Cortex of kidney (tissue), 1 donor: Measurements from ENCODE around the gene SNCA.

Experiments used
- DNase-seq: peaks from one replicate; lab custom pipeline; 2025; lab: John Stamatoyannopoulos, UW

The SNCA gene

DNA sequence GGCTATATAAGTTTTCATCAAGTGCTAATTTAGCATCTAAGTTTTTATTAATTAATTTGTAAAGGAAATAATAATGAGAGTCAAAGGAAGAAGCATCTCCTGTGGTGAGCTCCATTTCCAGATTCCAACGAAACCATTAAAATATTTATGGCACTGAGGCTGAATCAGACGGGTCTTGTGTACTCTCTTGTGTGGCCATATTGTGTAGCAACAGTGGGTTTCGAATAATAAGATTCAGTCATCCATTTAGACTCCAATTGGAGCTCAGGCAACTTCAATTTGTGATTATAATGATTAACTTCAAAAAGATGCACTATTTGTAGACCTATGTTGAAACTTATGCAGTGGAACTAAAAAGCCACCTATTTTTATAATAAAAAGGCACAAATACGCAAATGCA lies 82.4 kb downstream of the SNCA start:
- DNase-seq = no peak

DNA sequence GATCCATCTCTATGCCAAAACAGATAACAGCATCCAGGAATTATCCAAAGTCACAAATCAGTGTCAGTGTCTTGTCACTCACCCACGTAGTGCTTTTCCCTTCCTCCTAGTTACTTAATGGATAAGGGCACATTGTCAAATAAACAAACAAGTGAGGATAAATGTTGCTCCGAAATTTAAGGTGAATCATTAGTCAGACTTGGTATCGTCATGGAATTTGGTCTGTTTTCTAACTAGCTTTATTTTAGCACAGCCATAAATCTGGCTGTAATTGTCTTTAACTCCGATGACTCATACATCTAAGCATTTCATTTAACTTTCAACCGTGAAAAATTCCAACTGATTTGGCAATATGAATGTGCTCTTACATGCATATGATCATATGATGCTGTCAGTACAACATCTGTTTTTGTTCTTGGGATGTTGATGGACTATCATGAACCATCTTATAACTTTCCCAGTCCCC lies 83.3 kb downstream of the SNCA start:
- DNase-seq = no peak

DNA sequence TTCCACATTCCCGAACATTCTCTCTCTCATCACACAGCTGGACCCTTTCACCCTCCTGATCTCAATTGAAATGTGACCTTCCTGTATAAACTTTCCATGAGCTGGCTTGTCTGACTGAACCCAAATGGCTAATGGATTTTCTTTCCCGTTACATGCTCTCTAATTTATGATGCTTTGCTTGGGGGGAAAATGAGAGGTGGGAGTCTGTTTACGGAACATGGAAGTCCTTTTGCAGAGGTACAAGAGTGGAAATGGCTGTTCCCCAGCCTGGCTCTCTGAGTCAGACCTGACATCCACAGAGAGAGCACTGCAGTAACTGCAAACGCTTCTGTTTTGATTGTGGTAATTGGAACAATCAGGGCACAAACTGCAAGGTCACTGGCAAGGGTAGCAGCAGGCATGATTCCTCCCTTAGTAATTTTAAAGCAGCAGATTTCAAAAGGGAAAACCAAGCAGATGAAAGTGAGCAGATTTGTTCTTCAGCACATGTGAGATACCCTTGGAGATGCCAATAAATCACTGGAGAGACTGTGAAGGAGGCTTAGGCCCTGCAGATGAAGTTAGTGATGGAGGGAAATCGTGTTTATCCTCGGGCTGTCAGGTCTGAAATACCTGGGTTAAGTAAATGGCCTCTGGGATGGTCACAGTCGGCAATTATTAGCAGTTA lies 83.9 kb downstream of the SNCA start:
- no peak for DNase-seq

DNA sequence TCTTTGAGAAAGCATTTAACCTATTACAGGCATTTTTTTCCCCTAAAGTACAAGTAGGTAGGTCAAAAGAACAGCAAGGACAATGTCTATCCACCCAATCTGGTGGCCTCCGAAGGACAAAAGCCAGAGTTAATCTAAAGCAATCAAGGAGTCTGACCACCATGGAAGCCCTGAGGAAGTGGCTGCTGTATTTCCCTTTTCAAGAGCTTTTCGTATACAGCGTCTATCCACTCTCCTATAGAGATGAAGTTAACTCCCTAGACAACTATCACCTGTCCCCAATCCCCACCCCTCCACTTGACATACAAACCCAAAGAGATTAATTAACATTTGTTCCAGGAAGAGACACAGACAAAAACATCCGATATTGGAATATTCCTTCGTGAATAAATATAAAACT lies 85.5 kb downstream of the SNCA start:
- no peak for DNase-seq

DNA sequence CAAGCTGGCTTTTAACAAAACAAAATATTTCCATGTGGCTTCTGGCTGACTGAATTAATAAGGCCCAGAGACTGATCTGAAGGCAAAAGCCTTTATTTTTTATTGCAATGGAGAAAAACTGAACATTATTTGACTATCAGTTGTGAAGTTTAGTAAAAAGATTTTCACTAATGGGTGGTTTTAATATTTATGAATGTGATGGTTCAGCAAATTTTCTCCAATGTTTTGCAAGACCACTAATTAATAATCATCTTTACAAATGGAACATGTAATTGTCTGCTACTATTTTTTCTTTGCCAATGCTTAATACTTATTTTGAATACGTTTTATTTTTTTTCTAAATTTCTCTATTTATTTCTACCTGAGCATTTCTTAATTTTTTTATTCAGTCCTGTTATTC lies 90.6 kb downstream of the SNCA start:
- no peak for DNase-seq

DNA sequence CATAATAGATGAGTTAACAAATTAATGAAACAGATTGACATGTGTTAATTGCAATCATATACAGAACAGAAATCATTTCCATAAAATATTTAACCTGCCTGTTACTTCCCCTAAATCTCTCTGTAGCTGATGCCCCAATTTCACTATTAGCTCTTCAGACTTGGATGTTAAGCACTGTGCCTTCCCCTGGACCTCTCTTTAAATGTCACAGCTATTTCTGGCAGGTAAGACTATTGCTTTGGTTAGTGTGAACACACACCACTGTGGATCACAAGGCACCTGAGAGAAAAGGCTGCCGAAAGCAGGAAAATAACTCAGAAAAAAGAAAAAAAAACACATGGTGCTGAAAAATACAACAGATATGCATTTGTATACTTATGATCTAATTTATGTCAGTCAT lies 91.3 kb downstream of the SNCA start:
- DNase-seq = no peak

DNA sequence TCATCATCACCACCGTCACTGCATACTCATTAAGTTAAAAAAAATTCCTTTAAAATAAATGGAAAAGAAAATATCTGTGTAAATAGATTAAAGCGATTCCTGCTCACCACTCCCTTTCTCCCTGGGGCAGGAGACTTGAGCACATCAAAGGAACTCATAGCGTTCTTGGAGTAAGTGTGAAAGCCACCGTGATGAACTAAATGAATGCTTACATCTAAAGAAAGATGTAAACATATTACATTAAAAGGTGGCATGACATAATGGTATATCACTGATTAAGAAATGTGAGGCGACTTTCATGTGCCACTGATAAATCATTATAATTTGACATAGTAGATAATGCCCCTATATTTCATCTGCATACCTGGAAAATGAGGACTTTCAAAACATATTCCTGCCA lies 92.0 kb downstream of the SNCA start:
- DNase-seq = no peak

DNA sequence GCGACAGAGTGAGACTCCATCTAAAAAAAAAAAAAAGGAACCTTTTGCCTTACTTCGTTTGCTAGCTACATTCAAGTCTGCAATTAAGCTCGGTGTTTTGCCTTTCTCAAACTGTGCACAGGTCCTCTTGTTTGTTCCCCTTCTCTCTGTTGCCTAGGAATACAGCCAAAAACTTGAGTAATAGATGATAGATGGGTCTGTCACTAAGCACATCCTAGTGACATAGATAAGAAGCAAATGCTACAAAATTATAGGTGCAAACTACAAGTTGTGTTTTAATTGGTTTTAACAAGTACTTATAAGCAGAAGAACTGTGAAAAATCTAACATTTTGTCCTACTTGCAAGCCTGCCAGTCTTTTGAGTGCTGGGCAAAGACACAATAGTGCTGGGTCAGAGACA lies 95.2 kb downstream of the SNCA start:
- DNase-seq = no peak

DNA sequence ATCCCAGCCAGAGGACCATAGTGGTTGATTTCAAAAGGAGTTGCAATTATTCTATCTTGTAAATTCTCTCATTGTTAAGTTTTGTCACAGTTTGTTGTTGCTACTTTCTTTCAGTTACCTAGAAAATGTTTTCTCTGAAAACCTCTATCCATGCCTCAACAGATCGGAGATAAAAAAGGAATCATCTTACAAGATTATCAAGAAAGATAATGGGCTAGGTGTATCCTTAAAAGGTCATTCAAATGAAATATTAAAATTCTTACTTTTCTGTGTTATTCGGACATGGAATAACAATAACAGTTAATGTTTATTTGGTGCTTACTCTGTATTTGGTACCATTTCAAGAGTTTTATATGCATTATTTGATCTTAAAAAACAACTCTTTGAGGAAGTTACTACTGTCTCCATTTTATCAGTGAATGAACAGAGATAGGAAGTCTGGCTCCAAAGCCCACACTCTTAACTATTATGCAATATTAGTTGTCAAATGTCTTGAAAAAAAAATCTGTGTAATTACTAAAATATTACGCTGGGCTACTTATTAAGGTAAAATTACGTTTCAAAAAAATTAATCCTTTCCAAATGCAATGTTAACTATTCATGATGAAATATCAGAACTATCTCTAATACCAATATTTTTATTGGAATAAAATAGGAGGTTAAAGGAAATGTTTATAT lies 97.5 kb downstream of the SNCA start:
- no peak for DNase-seq

DNA sequence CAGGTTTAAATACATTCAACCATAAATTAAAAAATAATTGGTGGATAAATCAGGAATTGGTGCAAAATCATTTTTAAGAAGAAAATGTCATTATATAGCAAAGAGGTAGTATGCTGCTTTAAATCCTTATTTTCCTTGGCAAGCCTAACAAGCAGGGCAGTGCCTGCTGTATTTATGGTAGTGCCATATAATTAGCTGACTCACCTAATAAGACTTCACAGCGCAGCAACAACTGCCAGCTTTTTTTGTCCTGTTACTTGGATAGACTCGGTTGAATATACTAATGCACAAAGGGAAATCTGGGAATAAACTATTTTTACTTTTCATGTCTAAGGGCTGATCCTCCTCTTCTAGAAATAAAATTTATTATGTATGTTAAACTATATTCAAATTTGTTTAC lies 99.1 kb downstream of the SNCA start:
- no peak for DNase-seq

DNA sequence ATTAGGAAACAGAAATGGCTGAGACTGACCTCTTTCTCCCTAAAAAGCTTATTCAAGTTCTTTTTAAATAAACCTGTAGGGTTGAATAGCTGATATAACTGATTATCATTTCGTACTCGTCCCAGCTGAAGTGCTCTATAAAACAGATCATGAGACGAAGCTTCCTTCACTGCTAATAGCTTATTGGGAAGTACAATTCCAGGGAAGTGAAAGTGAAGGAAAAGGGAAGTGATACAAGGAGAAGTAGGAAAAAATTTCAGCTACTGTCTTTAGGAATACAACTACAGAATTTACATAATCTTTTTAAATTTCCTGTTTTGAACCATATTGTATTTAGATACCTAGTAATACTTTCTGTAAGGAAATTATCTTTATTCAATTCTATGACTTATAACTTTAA lies 103.0 kb downstream of the SNCA start:
- DNase-seq = no peak

DNA sequence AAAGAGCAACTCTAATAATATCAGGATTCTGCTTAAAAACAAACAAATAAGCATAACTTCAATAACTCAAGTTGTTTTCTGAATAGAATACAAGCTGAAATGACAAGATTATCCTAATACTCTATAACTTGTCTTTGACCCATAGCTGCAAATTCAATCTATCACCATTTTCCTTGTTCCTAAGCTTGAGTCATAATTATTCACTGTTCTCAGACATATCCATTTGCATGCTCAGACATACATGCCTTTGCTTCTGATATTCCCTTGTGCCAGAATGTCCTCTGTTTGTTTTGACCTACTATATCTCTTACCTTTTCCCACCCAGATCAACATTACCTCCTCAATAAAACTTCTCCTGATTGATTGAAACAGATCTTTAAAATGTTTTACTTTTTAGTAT lies 109.7 kb downstream of the SNCA start:
- DNase-seq = no peak

DNA sequence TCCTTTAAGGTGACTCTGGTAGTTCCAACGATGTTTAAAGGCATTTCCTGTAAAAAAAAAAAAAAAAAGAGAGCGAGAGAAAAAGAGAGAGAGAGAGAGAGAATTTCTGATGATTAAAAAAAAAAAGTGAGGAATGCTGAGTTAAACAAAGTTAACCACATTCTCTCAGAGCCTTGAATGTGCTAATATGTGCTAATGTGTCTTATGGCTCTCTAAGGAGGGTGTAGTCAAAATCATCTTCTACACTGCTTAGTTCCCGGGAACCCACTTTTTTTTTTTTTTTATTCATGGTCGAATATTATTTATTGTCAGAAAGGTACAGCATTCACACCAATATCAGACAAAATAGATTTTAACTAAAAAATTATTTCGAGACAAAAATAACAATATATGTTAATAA lies 111.7 kb downstream of the SNCA start:
- DNase-seq = no peak

DNA sequence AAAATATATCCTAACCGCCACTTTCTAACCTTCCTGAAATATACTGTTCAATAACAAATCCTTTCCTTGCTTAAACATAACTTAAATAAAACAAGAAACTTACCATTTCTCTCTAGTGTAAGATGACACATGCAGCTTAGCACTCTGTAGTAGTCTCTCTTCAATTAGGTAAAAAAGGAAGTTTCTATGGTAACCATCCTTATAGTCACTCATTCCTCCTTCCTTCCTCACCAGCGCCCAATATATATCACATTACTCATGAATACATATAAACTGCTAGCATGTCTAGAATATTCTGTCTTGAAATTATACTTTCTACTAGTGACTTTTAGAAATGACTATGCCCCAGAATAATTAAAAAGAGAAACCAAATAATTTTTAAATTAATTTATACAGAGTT lies 112.2 kb downstream of the SNCA start:
- DNase-seq = no peak

DNA sequence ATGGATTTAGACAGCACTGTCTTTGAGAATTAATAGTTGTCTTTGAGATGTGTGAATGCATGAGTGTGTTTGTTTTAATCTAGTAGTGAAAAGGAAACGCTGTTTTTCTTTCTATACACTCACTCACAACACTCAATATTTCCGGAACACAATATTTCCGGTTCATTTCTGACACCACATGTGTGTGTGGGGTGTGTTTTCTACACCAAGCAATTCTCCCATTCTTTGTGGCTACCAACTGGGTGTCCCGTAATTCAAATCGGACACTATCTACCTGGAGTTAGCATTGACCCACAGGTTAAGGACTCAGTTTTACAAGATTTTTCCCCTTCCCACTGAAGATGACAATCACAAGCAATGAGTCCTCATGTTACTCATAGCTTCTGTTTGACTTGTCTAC lies 113.9 kb downstream of the SNCA start:
- DNase-seq = no peak

DNA sequence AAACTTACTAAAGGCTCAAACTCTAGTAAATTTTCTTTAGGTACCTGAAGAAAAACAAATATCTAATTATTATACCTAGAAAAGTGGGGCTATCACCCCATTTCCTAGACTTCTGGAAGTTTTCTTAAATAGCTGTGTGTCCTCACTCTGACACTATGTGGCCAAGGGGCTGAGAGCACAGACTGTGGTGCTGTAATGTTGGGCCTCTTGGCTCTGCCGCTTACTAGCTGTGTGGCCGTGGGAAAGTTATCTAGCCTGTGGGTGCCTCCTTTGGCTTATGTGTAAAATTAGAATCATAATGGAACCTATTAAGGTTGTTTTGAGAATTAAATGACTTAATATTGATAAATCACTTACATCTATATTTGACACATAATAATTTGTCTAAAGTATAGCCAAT lies 114.4 kb downstream of the SNCA start:
- DNase-seq = no peak

DNA sequence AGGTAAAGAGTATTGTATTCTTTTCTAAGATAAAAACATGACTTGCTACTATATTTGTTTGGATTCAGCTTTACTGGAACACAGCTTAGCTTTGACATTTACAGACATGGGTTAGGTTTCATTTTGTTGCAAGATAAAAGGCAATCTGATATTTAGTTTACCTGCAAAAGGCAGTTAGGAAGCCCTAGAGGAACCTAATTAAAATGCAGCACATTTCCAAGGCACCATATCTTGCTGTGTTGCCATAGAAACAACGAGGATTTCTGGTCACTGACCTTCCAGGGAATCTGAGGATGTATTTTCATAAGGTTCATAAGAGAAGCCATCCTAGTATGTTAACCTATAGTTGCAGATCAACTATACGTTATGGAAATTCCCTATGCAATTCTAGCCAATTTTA lies 116.0 kb downstream of the SNCA start:
- DNase-seq = no peak

DNA sequence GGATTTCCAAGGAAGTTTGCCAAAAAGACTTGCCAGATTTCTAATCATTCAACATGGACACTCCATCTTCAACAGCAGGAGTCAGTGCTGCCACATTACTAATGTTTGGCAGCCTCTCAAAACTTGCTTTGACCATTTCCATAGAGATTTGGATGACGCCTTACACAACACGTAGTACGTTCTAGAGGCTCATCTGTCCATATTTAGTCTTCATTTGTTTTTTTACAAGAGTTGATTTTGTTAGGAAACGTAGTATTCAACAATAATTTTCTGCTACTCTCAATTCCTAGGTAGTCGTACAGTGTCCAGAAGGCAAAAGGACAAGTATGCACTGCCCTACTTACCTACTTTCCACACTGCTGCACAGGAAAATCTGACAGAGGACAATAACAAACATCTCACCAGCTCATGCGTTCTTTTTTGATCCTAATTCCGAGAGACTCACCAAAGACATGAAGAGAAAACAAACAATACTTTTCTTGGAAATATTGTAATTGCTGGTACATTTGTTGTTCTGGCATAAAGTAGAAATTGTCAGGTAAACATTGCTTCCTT lies 117.3 kb downstream of the SNCA start:
- DNase-seq = no peak

DNA sequence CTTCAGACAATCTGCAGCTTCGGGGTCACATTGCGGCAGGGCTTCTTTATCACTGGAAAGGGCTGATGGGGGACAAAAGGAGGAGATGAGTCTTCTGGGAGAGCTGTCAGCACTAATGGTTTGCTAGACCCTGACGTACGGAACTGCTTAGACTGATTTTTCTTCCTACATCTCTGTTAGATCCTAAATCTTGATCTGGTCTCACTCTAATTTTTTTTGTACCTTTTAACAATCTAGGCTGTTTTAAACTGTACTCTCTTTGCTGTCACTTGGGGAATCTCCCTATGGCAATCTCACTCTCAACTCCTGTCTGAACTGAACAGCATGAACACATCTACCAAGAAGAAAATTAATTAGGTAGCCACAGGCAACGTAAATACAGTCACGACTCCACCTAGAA lies 120.1 kb downstream of the SNCA start:
- DNase-seq = no peak

DNA sequence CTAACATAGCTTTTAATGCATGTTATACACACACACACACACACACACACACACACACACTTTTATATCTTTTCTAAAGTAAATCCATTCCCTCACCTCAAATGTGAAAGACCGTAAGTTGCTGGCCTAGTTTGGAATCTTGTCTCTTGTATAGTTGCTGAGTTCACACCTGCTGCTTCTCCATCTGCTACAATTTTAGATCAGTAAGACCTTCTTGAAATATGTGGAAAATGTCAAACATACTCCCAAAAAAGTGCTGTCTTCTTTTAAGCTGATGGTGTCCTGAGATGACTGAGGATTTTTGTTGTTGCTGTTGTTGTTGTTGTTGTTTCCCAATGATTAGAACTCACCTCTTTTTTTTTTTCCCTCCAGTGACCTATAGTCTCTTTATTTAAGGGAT lies 121.3 kb downstream of the SNCA start:
- no peak for DNase-seq

DNA sequence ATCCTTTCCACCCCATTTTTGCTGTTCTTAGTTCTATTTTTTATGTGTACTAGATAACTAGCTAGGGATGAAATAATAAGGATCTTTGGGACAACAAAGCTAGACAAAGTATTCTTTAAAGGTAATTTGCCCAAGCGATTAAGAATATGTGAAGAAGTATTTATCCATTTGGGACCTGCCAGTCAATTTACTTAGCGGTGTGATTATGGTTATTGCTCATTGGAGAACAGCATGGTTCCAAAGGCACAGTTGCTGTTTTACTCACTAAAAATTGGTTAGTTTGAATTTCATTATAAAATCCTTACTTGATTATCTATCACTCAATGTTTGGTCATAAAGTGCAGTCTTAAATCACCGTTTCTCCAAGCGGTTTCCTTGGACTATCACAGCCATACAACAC lies 124.1 kb downstream of the SNCA start:
- DNase-seq = no peak

DNA sequence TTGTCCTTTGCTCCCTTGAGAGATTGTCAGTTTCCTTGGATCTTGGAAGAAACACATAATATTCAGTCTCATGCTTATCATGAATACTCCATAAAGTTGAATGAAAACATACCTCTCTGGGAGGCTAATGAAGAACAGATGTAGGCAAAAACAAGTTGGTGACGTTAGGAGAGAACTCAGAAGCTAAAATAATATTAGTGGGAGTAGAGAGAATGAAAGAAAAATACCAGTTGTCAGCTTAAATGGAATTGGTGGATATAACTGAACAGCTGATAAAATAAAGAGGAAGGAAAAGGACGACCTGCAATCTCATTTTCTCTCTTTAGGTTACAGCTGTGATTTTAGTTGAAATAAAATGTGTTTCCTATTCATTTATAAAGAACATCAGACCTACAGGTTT lies 124.8 kb downstream of the SNCA start:
- DNase-seq = no peak

DNA sequence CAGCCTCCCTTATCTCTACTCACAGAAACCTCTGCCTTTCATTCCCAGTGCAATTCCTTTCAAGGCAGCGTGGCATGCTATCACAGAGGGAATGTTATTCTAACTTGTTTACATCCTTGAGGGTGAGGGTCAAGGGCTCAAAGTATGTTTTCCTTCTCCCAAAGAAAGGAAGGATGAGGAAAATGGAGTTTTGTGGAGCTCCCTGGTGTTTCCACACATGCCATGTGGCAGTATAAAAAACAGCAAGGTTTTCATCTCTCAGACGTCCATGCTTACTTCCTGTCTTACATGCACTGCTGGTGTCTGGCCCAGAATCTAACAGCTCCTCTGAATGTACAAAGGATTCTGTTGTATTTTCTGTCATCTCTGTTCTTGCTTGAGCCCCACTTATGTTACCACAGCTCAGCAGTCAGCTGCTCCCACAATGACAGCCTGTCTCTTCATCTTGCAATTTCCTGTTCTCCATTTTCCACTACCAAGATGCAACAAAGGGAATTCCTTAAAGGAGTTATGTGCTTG lies 128.0 kb downstream of the SNCA start:
- DNase-seq = no peak

DNA sequence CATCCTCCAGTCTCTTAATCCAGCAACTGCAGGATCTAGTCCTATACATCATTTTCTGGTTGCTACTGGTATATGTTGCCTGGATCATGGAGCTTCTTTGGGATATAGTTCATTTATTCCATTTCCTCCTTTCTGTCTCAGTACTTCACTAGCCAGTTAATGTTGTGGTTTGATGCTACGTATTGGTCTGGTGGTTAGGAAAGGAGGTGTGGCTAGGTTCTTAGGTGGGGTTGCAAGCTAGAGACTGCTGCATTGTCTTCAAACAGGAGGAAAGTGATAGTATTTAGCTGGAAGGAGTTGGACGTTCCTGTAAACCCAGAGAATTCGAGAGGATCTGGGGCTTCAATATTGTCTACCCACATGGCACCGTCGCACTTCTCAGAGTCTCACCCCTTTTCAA lies 129.5 kb downstream of the SNCA start:
- no peak for DNase-seq
